ENCODE data around the gene PAAF1.

PAAF1 gene

GRCh38 chr11:73913472-73913871 lies 36.7 kb downstream of the PAAF1 start:
- Histone ChIP-seq H3K9me2 (ENCODE audit: low read depth, low read length) (no peaks in the 10 kb centered on the region), H3F3A (ENCODE audit: insufficient read depth, low read length) (no peaks in the 10 kb centered on the region), H3K4me3 (ENCODE audit: low read depth, low read length, poor library complexity, severe bottlenecking) (no peak overlapping the region), H3K27me3 (ENCODE audit: insufficient read depth, low read length) (no peaks in the 10 kb centered on the region), H3K27ac (ENCODE audit: low read depth, low read length, poor library complexity, severe bottlenecking) (no peak overlapping the region), H3K4me1 (ENCODE audit: insufficient read depth, low read length, severe bottlenecking) (no peaks in the 10 kb centered on the region), H4K20me1 (ENCODE audit: insufficient read depth, low read length) (no peaks in the 10 kb centered on the region), H3K9ac (ENCODE audit: low read length) (no peak overlapping the region), H3K4me2 (ENCODE audit: low read length) (no peak overlapping the region), H3K79me2 (ENCODE audit: insufficient read depth, low read length) (no peaks in the 10 kb centered on the region), H3K36me3 (ENCODE audit: insufficient read depth, low read length) (peaks cover 14% of the 10 kb centered on the region), H3K9me3 (ENCODE audit: low read length) (no peaks in the 10 kb centered on the region), H2AFZ (ENCODE audit: low read length) (no peak overlapping the region)
- TF ChIP-seq CTCF (IDR thresholded peaks at IDR 0.05; ENCODE audit: low read length) (no peak), EZH2 (IDR thresholded peaks at IDR 0.05; ENCODE audit: borderline replicate concordance, low read length) (no peak)

- no peak overlapping the region for H3K4me2 ChIP-seq (ENCODE audit: low read length)
- H3F3A ChIP-seq (ENCODE audit: insufficient read depth, low read length), result no peaks in the 10 kb centered on the region
- no peaks in the 10 kb centered on the region for H3K27me3 ChIP-seq (ENCODE audit: insufficient read depth, low read length)
- H4K20me1 ChIP-seq (ENCODE audit: insufficient read depth, low read length), result no peaks in the 10 kb centered on the region
- no peaks in the 10 kb centered on the region for H3K79me2 ChIP-seq (ENCODE audit: insufficient read depth, low read length)
- no peak overlapping the region for H3K9ac ChIP-seq (ENCODE audit: low read length)
- H2AFZ ChIP-seq (ENCODE audit: low read length), result no peak overlapping the region
- H3K36me3 ChIP-seq (ENCODE audit: insufficient read depth, low read length), result peaks cover 22% of the 10 kb centered on the region
- H3K9me2 ChIP-seq (ENCODE audit: low read depth, low read length), result no peaks in the 10 kb centered on the region
- H3K4me1 ChIP-seq (ENCODE audit: insufficient read depth, low read length, severe bottlenecking), result no peaks in the 10 kb centered on the region
- TF ChIP-seq CTCF (IDR thresholded peaks at IDR 0.05; ENCODE audit: low read length) (no peak), EZH2 (IDR thresholded peaks at IDR 0.05; ENCODE audit: borderline replicate concordance, low read length) (no peak)
- no peak overlapping the region for H3K27ac ChIP-seq (ENCODE audit: low read depth, low read length, poor library complexity, severe bottlenecking)
- no peaks in the 10 kb centered on the region for H3K9me3 ChIP-seq (ENCODE audit: low read length)
- no peak overlapping the region for H3K4me3 ChIP-seq (ENCODE audit: low read depth, low read length, poor library complexity, severe bottlenecking)
Measured at GRCh38 chr11:73914284-73914683, 37.5 kb downstream of the PAAF1 start.

- no peaks in the 10 kb centered on the region for H3K9me3 ChIP-seq (ENCODE audit: low read length)
- H3F3A ChIP-seq (ENCODE audit: insufficient read depth, low read length), result no peaks in the 10 kb centered on the region
- TF ChIP-seq EZH2 (IDR thresholded peaks at IDR 0.05; ENCODE audit: borderline replicate concordance, low read length), result no peak
- no peak for TF ChIP-seq CTCF (IDR thresholded peaks at IDR 0.05; ENCODE audit: low read length)
- no peak overlapping the region for H3K4me2 ChIP-seq (ENCODE audit: low read length)
- no peak overlapping the region for H3K27ac ChIP-seq (ENCODE audit: low read depth, low read length, poor library complexity, severe bottlenecking)
- no peaks in the 10 kb centered on the region for H3K4me1 ChIP-seq (ENCODE audit: insufficient read depth, low read length, severe bottlenecking)
- H3K4me3 ChIP-seq (ENCODE audit: low read depth, low read length, poor library complexity, severe bottlenecking), result no peak overlapping the region
- H3K9ac ChIP-seq (ENCODE audit: low read length), result no peak overlapping the region
- H3K79me2 ChIP-seq (ENCODE audit: insufficient read depth, low read length), result no peaks in the 10 kb centered on the region
- H3K36me3 ChIP-seq (ENCODE audit: insufficient read depth, low read length), result peaks cover 22% of the 10 kb centered on the region
- H3K27me3 ChIP-seq (ENCODE audit: insufficient read depth, low read length), result no peaks in the 10 kb centered on the region
- H4K20me1 ChIP-seq (ENCODE audit: insufficient read depth, low read length), result no peaks in the 10 kb centered on the region
- no peaks in the 10 kb centered on the region for H3K9me2 ChIP-seq (ENCODE audit: low read depth, low read length)
- H2AFZ ChIP-seq (ENCODE audit: low read length), result no peak overlapping the region
Measured at GRCh38 chr11:73916435-73916834, 39.6 kb downstream of the PAAF1 start.

Data from OCI-LY1 (cell line).